Uterus (tissue), 4 donors: ENCODE data around the gene IFI44. TPM values are rescaled to one million over a fixed set of nuclear protein-coding genes. Genes with fewer than 3 reads are reported as not detected.

ENCODE experiments used
- DNase-seq, 2 donors: peaks; one replicate each; pipeline ENCODE4 v3.0.0-alpha.2; 2019 to 2020
- H3K27ac ChIP-seq, 2 donors: fragments of 200-600 bp; sonication (generic); 1 replicate in 1 of 2; 2 replicates in 1 of 2; pipeline ENCODE4 v1.5.1; 2016 to 2018
- H3K27me3 ChIP-seq, 2 donors: fragments of 200-600 bp; sonication (generic); one replicate each; pipeline ENCODE4 v1.5.1; 2018 to 2019; ENCODE audit warnings: control low read depth in 1 of 2
- H3K36me3 ChIP-seq, 2 donors: fragments of 200-600 bp; sonication (generic); one replicate each; pipeline ENCODE4 v1.5.1; 2019; ENCODE audit warnings: control low read depth in 1 of 2
- H3K4me1 ChIP-seq, 2 donors: fragments of 200-600 bp; sonication (generic); one replicate each; pipeline ENCODE4 v1.5.1; 2018 to 2019; ENCODE audit warnings: control low read depth in 1 of 2
- H3K4me3 ChIP-seq, 2 donors: fragments of 200-600 bp; sonication (generic); 1 replicate in 1 of 2; 2 replicates in 1 of 2; pipeline ENCODE4 v1.5.1; 2018 to 2019; ENCODE audit warnings: mild to moderate bottlenecking in 1 of 2
- H3K9me3 ChIP-seq, 2 donors: fragments of 200-600 bp; sonication (generic); one replicate each; pipeline ENCODE4 v1.5.1; 2019; ENCODE audit warnings: control low read depth in 1 of 2
- CTCF ChIP-seq, 4 experiments: fragments of 200-600 bp in 2 of 4; fragments of 450-650 bp in 2 of 4; sonication (generic) in 2 of 4; IDR thresholded peaks; one replicate each; pipeline ENCODE4 v1.5.1; 2016 to 2019; ENCODE audit warnings: antibody characterized with exemption in 4 of 4, mild to moderate bottlenecking in 2 of 4, moderate library complexity in 1 of 4
- POLR2A ChIP-seq, 2 donors: fragments of 450-650 bp; IDR thresholded peaks; one replicate each; pipeline ENCODE4 v1.6.1; 2016; ENCODE audit warnings: antibody characterized with exemption in 2 of 2, mild to moderate bottlenecking in 1 of 2, moderate library complexity in 1 of 2
- intact Hi-C: fragments of 100-400 bp; cut with DNase I; formaldehyde crosslinking; loops from one replicate; pipeline ENCODE4 v1.15.1; 2023; ENCODE audit warnings: low total_unique reads
- total RNA-seq, 4 donors: library from RNA; depleted of rRNA in 3 of 4; stranded (reverse); fragments of >200 nt in 3 of 4; gene quantifications; one replicate each; pipeline versions ENCODE4 v1.1.0 to v1.2.4, GENCODE V29; 2014 to 2023
- donor health status: DM: yes; HTN: yes; CAD: no.

The IFI44 gene
- total RNA-seq = 10 to 100 TPM; 10.6 to 77.1 (median 47.7) TPM

GRCh38 chr1:78649628-78650027, at the start of gene IFI44:
IFI44 (plus strand) TSS chr1:78649831; CDS start chr1:78650196, 365 bp downstream.
- intact Hi-C loops = no loop called here
- Histone ChIP-seq H3K4me1 (no peaks in the 10 kb centered on the region), H3K27ac (peak within 1 kb of the TSS; percentile 64 to 72), H3K36me3 (no peaks in the 10 kb centered on the region), H3K9me3 (no peaks in the 10 kb centered on the region), H3K27me3 (no peaks in the 10 kb centered on the region), H3K4me3 (peak within 1 kb of the TSS; percentile 12 to 36)
- DNase-seq = peak; percentile 76 to 81
- TF ChIP-seq POLR2A (IDR thresholded peaks at IDR 0.05) (peak in 1 of 2 donors; percentile 40), CTCF (IDR thresholded peaks at IDR 0.05) (no peak)

- TF ChIP-seq POLR2A (IDR thresholded peaks at IDR 0.05) (no peak), CTCF (IDR thresholded peaks at IDR 0.05) (no peak)
- Histone ChIP-seq H3K36me3 (no peaks in the 10 kb centered on the region), H3K27ac (no peak overlapping the region), H3K4me3 (no peak overlapping the region), H3K9me3 (no peaks in the 10 kb centered on the region), H3K4me1 (no peaks in the 10 kb centered on the region), H3K27me3 (no peaks in the 10 kb centered on the region)
- no peak for DNase-seq
- intact Hi-C loops = no loop called here
These were observed 48.6 kb upstream of the IFI44 start for GRCh38 chr1:78601068-78601467.

GRCh38 chr1:78603206-78603605, 46.4 kb upstream of the IFI44 start:
- H3K27me3 ChIP-seq = no peaks in the 10 kb centered on the region
- intact Hi-C loops = no loop called here
- no peak overlapping the region for H3K27ac ChIP-seq
- H3K4me3 ChIP-seq = no peak overlapping the region
- no peaks in the 10 kb centered on the region for H3K9me3 ChIP-seq
- TF ChIP-seq POLR2A (IDR thresholded peaks at IDR 0.05) (no peak), CTCF (IDR thresholded peaks at IDR 0.05) (no peak)
- no peaks in the 10 kb centered on the region for H3K36me3 ChIP-seq
- peaks cover 0 to 6% of the 10 kb centered on the region in 2 donors for H3K4me1 ChIP-seq
- DNase-seq = no peak

- Histone ChIP-seq H3K27ac (no peak overlapping the region), H3K9me3 (no peaks in the 10 kb centered on the region), H3K36me3 (no peaks in the 10 kb centered on the region), H3K4me3 (no peak overlapping the region), H3K4me1 (peaks cover 0 to 6% of the 10 kb centered on the region in 2 donors), H3K27me3 (no peaks in the 10 kb centered on the region)
- intact Hi-C loops = loop anchor here (5.0 kb wide), 1 partner anchor 457 kb away; no protein-coding TSS in a partner anchor
- TF ChIP-seq CTCF (IDR thresholded peaks at IDR 0.05) (no peak), POLR2A (IDR thresholded peaks at IDR 0.05) (no peak)
- no peak for DNase-seq
These were observed 45.0 kb upstream of the IFI44 start for GRCh38 chr1:78604643-78605042.

- intact Hi-C loops = loop anchor here (5.0 kb wide), 1 partner anchor 459 kb away; no protein-coding TSS in a partner anchor
- no peak for DNase-seq
- H3K27me3 ChIP-seq = no peaks in the 10 kb centered on the region
- H3K36me3 ChIP-seq = no peaks in the 10 kb centered on the region
- no peak for TF ChIP-seq CTCF (IDR thresholded peaks at IDR 0.05)
- TF ChIP-seq POLR2A (IDR thresholded peaks at IDR 0.05) = no peak
- no peak overlapping the region for H3K4me3 ChIP-seq
- H3K27ac ChIP-seq = peak overlapping the region in 1 of 2 donors; percentile 30
- no peaks in the 10 kb centered on the region for H3K9me3 ChIP-seq
- peaks cover 0 to 6% of the 10 kb centered on the region in 2 donors for H3K4me1 ChIP-seq
These were observed 43.4 kb upstream of the IFI44 start for GRCh38 chr1:78606274-78606673.
